CD4-positive, alpha-beta memory T cell (primary cell): ENCODE data around the gene DNAJC5. TPM values are rescaled to one million over a fixed set of nuclear protein-coding genes. Genes with fewer than 3 reads are reported as not detected.

ENCODE experiments used
- CTCF ChIA-PET: fragments of 350-600 bp; sonication (Branson Sonifier 250); formaldehyde crosslinking; loops from one replicate; lab custom pipeline; 2021; ENCODE audit warnings: inconsistent platforms; ENCODE audit not compliant: partially characterized antibody; lab: Charles Lee
- POLR2A ChIA-PET: fragments of 350-600 bp; sonication (Branson Sonifier 250); formaldehyde crosslinking; loops from one replicate; lab custom pipeline; 2021; ENCODE audit not compliant: partially characterized antibody; lab: Charles Lee
- DNase-seq, 5 donors: peaks; one replicate each; pipeline versions ENCODE4 v3.0.0 to v3.0.0-alpha.2; 2020 to 2022; ENCODE audit warnings: mixed read lengths in 1 of 5
- H3K27ac ChIP-seq: one replicate; pipeline ENCODE4 v1.7.0; 2013; ENCODE audit warnings: low read depth, low read length
- H3K27me3 ChIP-seq: 2 replicates; pipeline ENCODE4 v1.7.0; 2013; ENCODE audit warnings: mild to moderate bottlenecking, low read length, moderate library complexity; ENCODE audit not compliant: insufficient read depth
- H3K36me3 ChIP-seq: 2 replicates; pipeline ENCODE4 v1.7.0; 2013; ENCODE audit warnings: mild to moderate bottlenecking, low read length, moderate library complexity; ENCODE audit not compliant: insufficient read depth
- H3K4me1 ChIP-seq: 2 replicates; pipeline ENCODE4 v1.7.0; 2013; ENCODE audit warnings: mild to moderate bottlenecking, low read length, moderate library complexity; ENCODE audit not compliant: insufficient read depth
- H3K4me3 ChIP-seq, 2 donors: one replicate each; pipeline ENCODE4 v1.7.0; 2013; ENCODE audit warnings: low read length in 2 of 2, mild to moderate bottlenecking in 1 of 2
- H3K9me3 ChIP-seq, 2 donors: one replicate each; pipeline ENCODE4 v1.7.0; 2013; ENCODE audit warnings: low read length in 2 of 2, control low read depth in 1 of 2; ENCODE audit not compliant: control insufficient read depth in 1 of 2
- H3K27ac Mint-ChIP-seq, 7 donors: one replicate each; pipeline ENCODE4 v1.8.0; 2020 to 2021; ENCODE audit warnings: mixed read lengths in 7 of 7, mild to moderate bottlenecking in 6 of 7, inconsistent platforms in 3 of 7, moderate library complexity in 3 of 7
- H3K27me3 Mint-ChIP-seq, 2 donors: one replicate each; pipeline ENCODE4 v1.8.0; 2020 to 2021; ENCODE audit warnings: mixed read lengths in 2 of 2
- H3K36me3 Mint-ChIP-seq, 2 donors: one replicate each; pipeline ENCODE4 v1.8.0; 2020 to 2021; ENCODE audit warnings: mixed read lengths in 2 of 2, inconsistent platforms in 1 of 2, mild to moderate bottlenecking in 1 of 2
- H3K4me1 Mint-ChIP-seq, 4 donors: one replicate each; pipeline ENCODE4 v1.8.0; 2020 to 2021; ENCODE audit warnings: mixed read lengths in 4 of 4, mild to moderate bottlenecking in 1 of 4
- H3K4me3 Mint-ChIP-seq, 8 donors: one replicate each; pipeline ENCODE4 v1.8.0; 2020 to 2021; ENCODE audit warnings: mixed read lengths in 8 of 8, mild to moderate bottlenecking in 7 of 8, moderate library complexity in 6 of 8, inconsistent platforms in 3 of 8
- H3K9me3 Mint-ChIP-seq, 8 donors: one replicate each; pipeline ENCODE4 v1.8.0; 2020 to 2021; ENCODE audit warnings: mixed read lengths in 8 of 8, mild to moderate bottlenecking in 5 of 8, inconsistent platforms in 3 of 8, moderate library complexity in 1 of 8
- intact Hi-C: fragments of 100-400 bp; cut with micrococcal nuclease; formaldehyde crosslinking; loops from one replicate; pipeline ENCODE4 v1.15.1; 2023
- polyA plus RNA-seq, 2 donors: library from polyadenylated mRNA; unstranded; fragments of 300-500 nt; fragmentation: Illumina TruSeq; gene quantifications; one replicate each; pipeline ENCODE4 v1.2.3, GENCODE V29; 2021
- total RNA-seq, 2 experiments: library from RNA; stranded (reverse); gene quantifications; one replicate each; pipeline ENCODE4 v1.2.3, GENCODE V29; 2021

Gene DNAJC5
- total and polyA plus RNA-seq, 4 experiments from 2014 or later: 4.9 to 54.4 (median 31.3) TPM

DNA sequence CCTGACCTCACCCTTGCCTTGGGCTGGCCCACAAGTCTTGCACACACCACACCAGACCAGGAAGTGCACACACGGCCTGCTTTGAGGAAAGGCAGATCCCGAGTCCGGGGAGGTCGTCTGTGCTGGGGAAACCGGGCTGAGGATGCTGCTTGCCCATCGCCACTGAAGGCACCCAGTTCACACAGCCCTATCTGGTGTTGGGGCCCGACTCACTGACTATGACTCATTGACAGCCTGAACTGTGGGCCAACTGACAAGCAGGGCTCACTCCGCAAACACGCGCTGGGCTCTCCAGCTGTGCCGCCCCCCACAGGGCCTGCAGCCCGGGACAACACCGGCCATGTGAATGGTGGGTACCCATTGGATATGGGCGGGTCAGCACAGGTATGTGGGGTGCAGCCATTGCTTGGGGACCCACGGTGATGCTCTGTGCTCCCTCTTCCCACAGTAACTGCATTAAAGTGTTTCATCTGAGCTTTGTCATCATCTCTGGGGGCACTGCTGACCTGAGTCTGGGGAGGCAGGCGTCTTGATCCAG is 82.9 kb downstream of the DNAJC5 start:
- H3K27me3 Mint-ChIP-seq: no peaks in the 10 kb centered on the region
- no peaks in the 10 kb centered on the region for H3K9me3 ChIP-seq
- peaks cover 43 to 77% (median 59%) of the 10 kb centered on the region in 4 donors for H3K4me1 Mint-ChIP-seq
- peaks cover 48% of the 10 kb centered on the region for H3K4me1 ChIP-seq
- peak overlapping the region; percentile 82 to 87 (median 85) for H3K4me3 Mint-ChIP-seq
- H3K27ac ChIP-seq: peak overlapping the region; percentile 63
- ChIA-PET POLR2A (interaction anchor here (1.0 to 1.6 kb wide), 4 partner anchors 22 to 270 kb away, joined by 3 to 7 read pairs (median 4); partner anchors contain the start of genes ARFRP1, C20orf204, UCKL1 and ZGPAT), CTCF (interaction anchor here (0.5 to 1.8 kb wide), 3 partner anchors 24 to 440 kb away, joined by 4 to 10 read pairs (median 6); partner anchors contain the start of gene PTK6)
- peaks cover 19 to 34% of the 10 kb centered on the region in 2 donors for H3K36me3 Mint-ChIP-seq
- peak overlapping the region in 1 of 2 donors; percentile 59 for H3K4me3 ChIP-seq
- peak in 2 of 5 donors; percentile 18 to 77 for DNase-seq
- H3K9me3 Mint-ChIP-seq: peaks cover 0 to 1% (median 0%) of the 10 kb centered on the region in 8 donors
- peak overlapping the region; percentile 88 to 94 (median 91) for H3K27ac Mint-ChIP-seq
- intact Hi-C loops: no loop called here
- H3K36me3 ChIP-seq: peaks cover 6% of the 10 kb centered on the region
- H3K27me3 ChIP-seq: no peaks in the 10 kb centered on the region

DNA sequence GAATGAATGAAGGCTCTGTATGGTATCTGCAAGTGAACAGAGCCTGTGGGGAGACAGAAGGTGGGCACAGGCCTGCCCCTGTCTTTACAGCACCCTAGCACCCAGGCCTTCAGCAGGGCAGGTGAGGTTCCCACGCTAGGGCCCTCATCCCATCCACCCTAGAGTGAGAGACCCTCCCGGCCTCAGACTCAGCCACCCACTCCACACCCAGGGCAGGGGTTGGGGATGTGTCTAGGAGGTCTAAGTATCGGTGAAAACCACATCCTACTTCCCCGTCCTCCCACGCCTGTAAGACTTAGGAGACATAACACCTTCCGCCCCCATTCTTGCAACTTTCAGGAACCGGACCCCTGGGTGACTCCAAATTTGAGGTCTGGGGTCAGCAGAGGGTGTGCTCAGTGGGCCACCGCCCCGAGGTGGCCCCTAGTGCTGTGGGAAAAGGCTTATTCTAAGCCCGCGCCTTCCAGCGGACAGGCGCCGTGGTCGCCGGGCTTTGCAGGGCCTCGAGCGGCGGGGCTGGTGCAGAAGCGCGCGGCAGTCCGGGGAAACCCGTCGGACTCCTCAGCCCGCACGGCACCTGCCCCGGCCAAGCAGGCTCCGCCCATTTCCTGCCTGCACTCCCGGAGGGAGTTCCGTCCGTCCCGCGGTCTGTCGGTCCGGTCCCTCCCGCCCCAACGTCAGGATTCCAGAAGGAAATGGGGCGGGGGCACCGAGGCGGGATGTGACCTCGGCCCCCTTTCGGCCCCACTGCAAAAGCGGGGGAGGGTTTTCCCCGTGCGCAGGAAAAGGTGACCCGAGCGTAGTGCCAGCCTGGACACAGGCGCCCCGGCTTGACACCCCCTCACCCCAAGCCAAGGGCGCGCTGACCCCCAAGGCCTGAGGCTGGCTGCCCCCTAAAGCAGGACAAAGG is 83.6 kb downstream of the DNAJC5 start:
- H3K27me3 Mint-ChIP-seq: no peaks in the 10 kb centered on the region
- CTCF ChIA-PET: interaction anchor here (1.1 to 4.2 kb wide), 7 partner anchors 22 to 271 kb away, joined by 4 to 84 read pairs (median 10); partner anchors contain the start of genes ARFRP1, C20orf204, TCEA2 and UCKL1

DNA sequence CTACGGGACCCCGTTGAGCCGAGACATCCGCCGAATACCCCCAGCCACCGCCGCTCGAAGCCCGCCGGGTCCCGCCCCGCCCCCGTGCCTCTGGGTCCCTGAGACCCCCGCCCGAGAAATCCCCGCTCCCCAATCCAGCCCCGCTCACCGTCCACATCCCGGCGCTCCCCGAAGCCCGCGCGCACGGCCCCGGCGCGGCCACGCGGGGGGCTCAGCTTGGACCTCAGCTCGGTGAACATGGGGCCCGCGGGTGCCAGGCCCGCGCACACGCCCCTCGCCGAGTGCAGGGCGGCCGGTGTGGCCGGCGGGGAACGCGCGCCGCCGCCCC is 84.3 kb downstream of the DNAJC5 start:
- peaks cover 0 to 1% (median 0%) of the 10 kb centered on the region in 8 donors for H3K9me3 Mint-ChIP-seq
- Histone ChIP-seq H3K9me3 (no peaks in the 10 kb centered on the region), H3K27ac (peak overlapping the region; percentile 63), H3K27me3 (no peaks in the 10 kb centered on the region), H3K36me3 (peaks cover 13% of the 10 kb centered on the region), H3K4me1 (peaks cover 54% of the 10 kb centered on the region), H3K4me3 (peak overlapping the region in 1 of 2 donors; percentile 59)
- peak overlapping the region; percentile 63 to 87 (median 83) for H3K4me3 Mint-ChIP-seq
- H3K27ac Mint-ChIP-seq: peak overlapping the region in 2 of 7 donors; percentile 59 to 89
- H3K27me3 Mint-ChIP-seq: no peaks in the 10 kb centered on the region
- H3K4me1 Mint-ChIP-seq: peaks cover 41 to 71% (median 56%) of the 10 kb centered on the region in 4 donors
- ChIA-PET POLR2A (interaction anchor here (0.8 to 2.5 kb wide), 16 partner anchors 9 to 458 kb away, joined by 3 to 71 read pairs (median 9); partner anchors contain the start of genes GMEB2, PPDPF, PTK6 and RGS19), CTCF (interaction anchor here (1.1 to 4.2 kb wide), 10 partner anchors 23 to 483 kb away, joined by 3 to 84 read pairs (median 6); partner anchors contain the start of genes ARFRP1, C20orf204, LIME1 and TCEA2)
- DNase-seq: no peak
- intact Hi-C loops: no loop called here
- peaks cover 20 to 37% of the 10 kb centered on the region in 2 donors for H3K36me3 Mint-ChIP-seq

More for the DNA sequence above, 83.6 kb downstream of the DNAJC5 start:
- Mint-ChIP-seq H3K4me1 (peaks cover 43 to 77% (median 60%) of the 10 kb centered on the region in 4 donors), H3K27ac (peak overlapping the region; percentile 86 to 94 (median 91)), H3K36me3 (peaks cover 24 to 40% of the 10 kb centered on the region in 2 donors), H3K4me3 (peak overlapping the region; percentile 82 to 87 (median 85)), H3K9me3 (peaks cover 0 to 1% (median 0%) of the 10 kb centered on the region in 8 donors)
- Histone ChIP-seq H3K4me3 (peak overlapping the region; percentile 36 to 59), H3K27ac (peak overlapping the region; percentile 63), H3K36me3 (peaks cover 10% of the 10 kb centered on the region), H3K4me1 (peaks cover 54% of the 10 kb centered on the region), H3K9me3 (no peaks in the 10 kb centered on the region), H3K27me3 (no peaks in the 10 kb centered on the region)
- POLR2A ChIA-PET: interaction anchor here (1.1 to 2.5 kb wide), 16 partner anchors 8 to 458 kb away, joined by 3 to 71 read pairs (median 9); partner anchors contain the start of genes ARFRP1, GMEB2, PPDPF and PTK6
- DNase-seq: peak in 4 of 5 donors; percentile 28 to 56 (median 40)
- intact Hi-C loops: no loop called here

DNA sequence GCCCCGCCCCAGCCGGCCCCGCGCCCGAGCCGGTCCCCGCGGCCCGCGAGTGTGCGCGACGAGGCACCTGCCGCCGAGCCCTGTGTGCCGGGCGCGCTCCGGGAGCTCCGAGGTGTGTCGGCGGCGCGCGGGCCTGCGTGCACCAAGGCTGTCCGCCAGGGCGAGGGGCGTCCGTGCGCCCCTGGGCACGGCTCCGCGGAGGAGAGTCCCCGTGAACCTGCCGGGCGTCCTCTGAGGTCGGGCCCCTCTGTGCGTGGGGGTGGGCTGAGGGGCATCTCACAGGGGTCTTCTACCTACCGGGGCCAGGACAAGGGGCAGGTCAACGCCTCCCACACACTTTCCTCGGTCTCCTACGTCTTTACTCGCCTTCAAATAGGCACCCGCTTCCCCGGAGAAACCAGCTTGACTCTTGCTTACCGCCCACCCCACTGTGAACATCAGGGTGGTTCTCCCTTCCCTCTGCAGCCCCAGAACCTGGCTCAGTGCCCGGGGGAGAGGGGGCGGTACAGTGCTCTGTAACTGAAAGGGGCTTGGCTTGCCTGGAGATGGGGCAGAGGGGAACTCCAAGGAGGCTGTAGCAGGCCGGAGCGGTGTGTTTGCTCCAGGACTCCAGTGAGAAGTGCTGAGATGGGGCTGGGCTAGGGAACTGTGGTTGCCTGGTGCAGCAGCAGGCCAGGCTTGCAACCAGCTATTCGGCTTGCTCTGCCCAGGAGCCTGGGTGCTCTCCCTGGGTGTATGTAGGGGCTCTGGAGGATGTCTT is 84.8 kb downstream of the DNAJC5 start, which contains the start of gene SAMD10:
TSS of gene SAMD10 (minus strand) at position 86 of the 760 bp plus-strand sequence. CDS start 175 bp downstream, outside the sequence.
- Histone ChIP-seq H3K4me3 (peak within 1 kb of the TSS; percentile 39 to 67), H3K27ac (peak within 1 kb of the TSS; percentile 69), H3K36me3 (peaks cover 18% of the 10 kb centered on the region), H3K9me3 (no peaks in the 10 kb centered on the region), H3K4me1 (peaks cover 54% of the 10 kb centered on the region), H3K27me3 (no peaks in the 10 kb centered on the region)
- intact Hi-C loops: loop anchor here (5.0 kb wide), 1 partner anchor 272 kb away; the partner anchor contains the start of genes ARFRP1 and ZGPAT
- Mint-ChIP-seq H3K27ac (peak within 1 kb of the TSS; percentile 95 to 99 (median 98)), H3K36me3 (peaks cover 25 to 40% of the 10 kb centered on the region in 2 donors), H3K4me1 (peaks cover 46 to 73% (median 59%) of the 10 kb centered on the region in 4 donors), H3K27me3 (no peaks in the 10 kb centered on the region), H3K9me3 (peaks cover 0 to 1% (median 0%) of the 10 kb centered on the region in 8 donors), H3K4me3 (peak within 1 kb of the TSS; percentile 90 to 99 (median 93))
- DNase-seq: peak; percentile 53 to 87 (median 61)
- ChIA-PET CTCF (interaction anchor here (0.7 to 4.2 kb wide), 27 partner anchors 8 to 483 kb away, joined by 3 to 84 read pairs (median 4); partner anchors contain the start of genes ARFRP1, C20orf204, LIME1 and LKAAEAR1), POLR2A (interaction anchor here (0.7 to 2.5 kb wide), 29 partner anchors 9 to 459 kb away, joined by 3 to 71 read pairs (median 5); partner anchors contain the start of genes ARFRP1, GMEB2, LIME1 and PPDPF)

DNA sequence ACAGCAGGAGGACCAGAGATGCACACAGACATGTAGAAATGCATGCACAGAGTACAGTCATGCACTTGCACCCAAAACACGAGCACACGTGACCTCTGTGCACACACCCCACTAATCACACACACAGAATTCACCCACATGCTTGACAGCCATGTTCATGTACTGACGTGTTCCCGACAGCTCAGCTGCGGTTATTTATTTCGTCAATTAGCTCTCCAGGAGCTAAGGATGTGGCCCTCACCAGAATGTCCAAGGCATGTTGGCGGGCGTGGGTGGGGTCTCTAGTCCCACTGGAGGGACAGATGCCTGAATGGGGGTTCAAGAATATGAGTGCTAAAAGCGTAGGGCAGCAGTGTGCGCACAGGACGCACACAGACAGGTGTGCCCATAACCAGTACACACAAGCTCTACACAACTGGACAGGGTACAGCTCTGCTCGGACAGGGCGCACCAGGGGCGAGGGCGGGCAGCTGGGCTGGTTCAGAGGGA is 85.4 kb downstream of the DNAJC5 start:
- ChIA-PET CTCF (interaction anchor here (0.6 to 4.2 kb wide), 29 partner anchors 8 to 484 kb away, joined by 3 to 84 read pairs (median 4); partner anchors contain the start of genes ARFRP1, C20orf204, LIME1 and LKAAEAR1), POLR2A (interaction anchor here (0.7 to 2.5 kb wide), 35 partner anchors 10 to 459 kb away, joined by 3 to 71 read pairs (median 5); partner anchors contain the start of genes ARFRP1, C20orf204, GMEB2 and LIME1)
- Histone ChIP-seq H3K36me3 (peaks cover 25% of the 10 kb centered on the region), H3K27ac (peak overlapping the region; percentile 69), H3K9me3 (no peaks in the 10 kb centered on the region), H3K4me1 (peaks cover 54% of the 10 kb centered on the region), H3K4me3 (peak overlapping the region; percentile 39 to 67), H3K27me3 (no peaks in the 10 kb centered on the region)
- Mint-ChIP-seq H3K27ac (peak overlapping the region; percentile 95 to 99 (median 98)), H3K9me3 (peaks cover 0 to 1% (median 0%) of the 10 kb centered on the region in 8 donors), H3K4me3 (peak overlapping the region; percentile 90 to 99 (median 93)), H3K36me3 (peaks cover 28 to 41% of the 10 kb centered on the region in 2 donors), H3K4me1 (peaks cover 46 to 75% (median 59%) of the 10 kb centered on the region in 4 donors), H3K27me3 (no peaks in the 10 kb centered on the region)
- intact Hi-C loops: loop anchor here (5.0 kb wide), 1 partner anchor 273 kb away; the partner anchor contains the start of genes ARFRP1 and ZGPAT
- peak; percentile 41 to 76 (median 52) for DNase-seq
